ENCODE measurements around the gene HELQ. TPM values are rescaled to one million over a fixed set of nuclear protein-coding genes. Genes with fewer than 3 reads are reported as not detected.

Gene HELQ
- total and polyA plus RNA-seq, 2 donors (not counting 1 experiment from before 2014, with no cell fraction given): 21.7 to 42.4 TPM

DNA sequence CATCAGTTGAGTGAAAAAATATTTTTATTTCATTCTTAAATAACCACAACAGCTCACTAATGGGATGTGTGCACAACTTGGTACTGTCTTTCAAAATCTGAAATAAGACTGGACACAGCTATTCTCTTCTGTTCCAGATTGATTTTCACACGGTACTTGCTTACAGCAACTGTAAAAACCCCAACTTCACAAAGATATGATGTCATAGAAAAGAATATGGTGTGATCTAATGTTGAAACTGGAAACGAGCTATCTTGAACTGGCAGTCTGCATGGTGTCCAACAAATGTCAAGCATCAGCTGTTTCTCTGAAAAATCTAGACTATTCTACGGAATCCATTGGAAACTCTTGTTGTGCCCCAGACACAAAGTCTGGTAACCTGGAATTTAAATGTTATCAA lies 14.7 kb downstream of the HELQ start:
- H3K79me2 ChIP-seq (ENCODE audit: control insufficient read depth, insufficient read depth, low read length): peaks cover 31% of the 10 kb centered on the region
- H4K20me1 ChIP-seq (ENCODE audit: control insufficient read depth, insufficient read depth, low read length, poor library complexity, severe bottlenecking): no peaks in the 10 kb centered on the region
- POLR2A ChIA-PET: interaction anchor here (0.9 to 1.0 kb wide), 2 partner anchors 10 to 18 kb away, joined by 3 to 5 read pairs; no protein-coding TSS in a partner anchor
- intact Hi-C loops (cut with micrococcal nuclease): no loop called here
- H3K36me3 ChIP-seq (replicated peaks in 1 of 2; ENCODE audit: control extremely low read depth in 1 of 2, control insufficient read depth in 1 of 2, extremely low read depth in 1 of 2, insufficient read depth in 2 of 2, low read length in 1 of 2): peaks cover 8 to 43% of the 10 kb centered on the region in 2 experiments
- no peaks in the 10 kb centered on the region for H3K27me3 ChIP-seq (replicated peaks in 1 of 4; ENCODE audit: control extremely low read depth in 1 of 4, control insufficient read depth in 3 of 4, insufficient read depth in 4 of 4, low read length in 3 of 4)
- H3K27me3 Mint-ChIP-seq: no peaks in the 10 kb centered on the region
- no peak for ATAC-seq (ENCODE audit: low read depth)
- H3K4me1 Mint-ChIP-seq: peaks cover 31% of the 10 kb centered on the region
- CTCF ChIA-PET: interaction anchor here (0.7 to 1.2 kb wide), 3 partner anchors 8 to 71 kb away, joined by 3 read pairs; partner anchors contain the start of genes HELQ and MRPS18C
- peak overlapping the region; percentile 10 for H3K4me3 Mint-ChIP-seq
- H2AFZ ChIP-seq (ENCODE audit: insufficient read depth, low read depth, low read length, poor library complexity, severe bottlenecking): no peak overlapping the region
- H3K9ac ChIP-seq (ENCODE audit: low read length): no peak overlapping the region
- peak overlapping the region; percentile 1 to 78 for H3K27ac ChIP-seq (ENCODE audit: low read length in 2 of 2)
- peaks cover 21 to 26% of the 10 kb centered on the region in 2 donors for H3K4me1 ChIP-seq (ENCODE audit: control insufficient read depth in 2 of 2, insufficient read depth in 2 of 2, low read length in 2 of 2)
- TF ChIP-seq EZH2 (IDR thresholded peaks at IDR 0.05; ENCODE audit: borderline replicate concordance, insufficient read depth, low read depth, low read length, poor library complexity, severe bottlenecking): no peak
- no peak for TF ChIP-seq CTCF (IDR thresholded peaks at IDR 0.05)
- H3K27ac Mint-ChIP-seq: peak overlapping the region; percentile 37
- H3K9me3 Mint-ChIP-seq (ENCODE audit: insufficient read depth): no peaks in the 10 kb centered on the region
- peak overlapping the region; percentile 50 for H3K4me2 ChIP-seq (replicated peaks; ENCODE audit: low read depth, low read length, poor library complexity, severe bottlenecking)
- no peak overlapping the region for H3K4me3 ChIP-seq (ENCODE audit: control extremely low read depth in 1 of 5, extremely low read depth in 1 of 5, insufficient read depth in 1 of 5, low read depth in 2 of 5, low read length in 4 of 5)
- whole genome bisulfite sequencing (ENCODE audit: insufficient coverage): 69% methylated on average over 2 of the region's 3 CpGs
- peak; percentile 32 for DNase-seq
- no peaks in the 10 kb centered on the region for H3K9me3 ChIP-seq (ENCODE audit: control extremely low read depth in 1 of 3, control insufficient read depth in 2 of 3, insufficient read depth in 1 of 3, low read length in 2 of 3)

- peak; percentile 10 for ATAC-seq (ENCODE audit: low read depth)
- intact Hi-C loops (cut with micrococcal nuclease): no loop called here
- H3K27me3 ChIP-seq (replicated peaks in 1 of 4; ENCODE audit: control extremely low read depth in 1 of 4, control insufficient read depth in 3 of 4, insufficient read depth in 4 of 4, low read length in 3 of 4): no peaks in the 10 kb centered on the region
- peak overlapping the region; percentile 1 to 78 for H3K27ac ChIP-seq (ENCODE audit: low read length in 2 of 2)
- H3K4me1 ChIP-seq (ENCODE audit: control insufficient read depth in 2 of 2, insufficient read depth in 2 of 2, low read length in 2 of 2): peaks cover 21 to 26% of the 10 kb centered on the region in 2 donors
- Mint-ChIP-seq H3K27ac (peak overlapping the region; percentile 84), H3K4me3 (peak overlapping the region; percentile 67), H3K4me1 (peaks cover 31% of the 10 kb centered on the region), H3K27me3 (no peaks in the 10 kb centered on the region), H3K9me3 (ENCODE audit: insufficient read depth) (no peaks in the 10 kb centered on the region)
- peak overlapping the region; percentile 50 for H3K4me2 ChIP-seq (replicated peaks; ENCODE audit: low read depth, low read length, poor library complexity, severe bottlenecking)
- H4K20me1 ChIP-seq (ENCODE audit: control insufficient read depth, insufficient read depth, low read length, poor library complexity, severe bottlenecking): no peaks in the 10 kb centered on the region
- POLR2A ChIA-PET: interaction anchor here (0.9 kb wide), 1 partner anchor 18 kb away, joined by 3 read pairs; no protein-coding TSS in a partner anchor
- CTCF ChIA-PET: interaction anchor here (0.9 to 1.2 kb wide), 2 partner anchors 9 to 70 kb away, joined by 3 read pairs; no protein-coding TSS in a partner anchor
- peak overlapping the region; percentile 24 for H2AFZ ChIP-seq (ENCODE audit: insufficient read depth, low read depth, low read length, poor library complexity, severe bottlenecking)
- H3K4me3 ChIP-seq (ENCODE audit: control extremely low read depth in 1 of 5, extremely low read depth in 1 of 5, insufficient read depth in 1 of 5, low read depth in 2 of 5, low read length in 4 of 5): peak overlapping the region in 1 of 5 experiments; percentile 8
- no peaks in the 10 kb centered on the region for H3K9me3 ChIP-seq (ENCODE audit: control extremely low read depth in 1 of 3, control insufficient read depth in 2 of 3, insufficient read depth in 1 of 3, low read length in 2 of 3)
- H3K9ac ChIP-seq (ENCODE audit: low read length): peak overlapping the region; percentile 43
- no CpG with 5 or more reads among the region's 1 CpG for WGBS (ENCODE audit: insufficient coverage)
- DNase-seq: peak; percentile 22
- TF ChIP-seq CTCF (IDR thresholded peaks at IDR 0.05): no peak
- TF ChIP-seq EZH2 (IDR thresholded peaks at IDR 0.05; ENCODE audit: borderline replicate concordance, insufficient read depth, low read depth, low read length, poor library complexity, severe bottlenecking): no peak
- H3K36me3 ChIP-seq (replicated peaks in 1 of 2; ENCODE audit: control extremely low read depth in 1 of 2, control insufficient read depth in 1 of 2, extremely low read depth in 1 of 2, insufficient read depth in 2 of 2, low read length in 1 of 2): peaks cover 7 to 43% of the 10 kb centered on the region in 2 experiments
- H3K79me2 ChIP-seq (ENCODE audit: control insufficient read depth, insufficient read depth, low read length): peaks cover 31% of the 10 kb centered on the region
Observed at GRCh38 chr4:83440148-83440814, 15.3 kb downstream of the HELQ start.
